HL-60 (cell line): ENCODE results near the gene HBG1.

Experiments
- DNase-seq, 2 experiments: peaks; one replicate each; pipeline ENCODE4 v3.0.0-alpha.2; 2010 to 2020; ENCODE audit warnings: low read depth in 1 of 2, low spot score in 1 of 2
- H3K27ac ChIP-seq: fragments of 250-450 bp; sonication (Bioruptor Pico); replicated peaks from 2 replicates; pipeline ENCODE4 v1.5.1; 2020; ENCODE audit warnings: mild to moderate bottlenecking, moderate library complexity
- H3K27me3 ChIP-seq: fragments of 250-450 bp; sonication (Bioruptor Pico); 2 replicates; pipeline ENCODE4 v1.5.1; 2021; ENCODE audit warnings: mild to moderate bottlenecking, moderate library complexity; ENCODE audit not compliant: insufficient read depth, poor library complexity, severe bottlenecking
- H3K4me3 ChIP-seq: replicated peaks from 2 replicates; pipeline ENCODE4 v1.5.1; 2011; ENCODE audit warnings: mild to moderate bottlenecking, control low read depth, low read length; ENCODE audit not compliant: insufficient read depth
- CTCF ChIP-seq: IDR thresholded peaks from one replicate; pipeline ENCODE4 v1.5.1; 2011; ENCODE audit warnings: low read length, control low read depth, inconsistent platforms; ENCODE audit not compliant: insufficient read depth
- GABPA ChIP-seq: IDR thresholded peaks from 2 replicates; pipeline ENCODE4 v1.6.1; 2012; ENCODE audit warnings: low read depth
- POLR2AphosphoS5 ChIP-seq: IDR thresholded peaks from 2 replicates; pipeline ENCODE4 v1.6.1; 2012; ENCODE audit warnings: low read depth
- REST ChIP-seq: IDR thresholded peaks from 2 replicates; pipeline ENCODE4 v1.6.1; 2012; ENCODE audit warnings: low read depth; ENCODE audit not compliant: insufficient replicate concordance
- SPI1 ChIP-seq: IDR thresholded peaks from 2 replicates; pipeline ENCODE4 v1.6.1; 2012; ENCODE audit warnings: low read depth, mild to moderate bottlenecking, borderline replicate concordance

Gene HBG1

GRCh38 chr11:5234381-5234834 lies 15.2 kb downstream of the HBG1 start, which contains the start of gene HBD:
Gene HBD (minus strand): TSS chr11:5234483. CDS start chr11:5234433, 50 bp downstream.
- peak in 1 of 2 experiments; percentile 3 for DNase-seq
- no peak within 1 kb of the TSS for H3K27ac ChIP-seq
- no peaks in the 10 kb centered on the region for H3K27me3 ChIP-seq
- H3K4me3 ChIP-seq, result no peak within 1 kb of the TSS
- TF ChIP-seq CTCF (no peak), POLR2AphosphoS5 (no peak), REST (no peak), SPI1 (no peak), GABPA (no peak)

- Histone ChIP-seq H3K27me3 (no peaks in the 10 kb centered on the region), H3K4me3 (no peak overlapping the region), H3K27ac (no peak overlapping the region)
- TF ChIP-seq REST (no peak), POLR2AphosphoS5 (no peak), GABPA (no peak), CTCF (no peak), SPI1 (no peak)
- DNase-seq, result no peak
Observed at GRCh38 chr11:5233307-5233706, 16.4 kb downstream of the HBG1 start.

GRCh38 chr11:5232821-5233220 lies 16.8 kb downstream of the HBG1 start:
- H3K27me3 ChIP-seq, result peaks cover 3% of the 10 kb centered on the region

More at GRCh38 chr11:5232821-5233220, 16.8 kb downstream of the HBG1 start:
- DNase-seq, result no peak
- TF ChIP-seq SPI1 (no peak), REST (no peak), GABPA (no peak)
- Histone ChIP-seq H3K4me3 (no peak overlapping the region), H3K27ac (no peak overlapping the region)
